HG03039 (cell line): ENCODE data around the gene SEMA6C.
"Not testable (repeated sequence)": the region's sequence is repeated elsewhere in the genome, so short reads cannot be mapped to it uniquely, and the experiment has no call there.

Experiments
- ATAC-seq: cut with Tn5 transposase; IDR thresholded peaks from one replicate; pipeline ENCODE4 v1.9.1; 2021; ENCODE audit warnings: mild to moderate bottlenecking, moderate library complexity; ENCODE audit not compliant: unreplicated experiment

Gene SEMA6C

GRCh38 chr1:151130987-151131586 lies 15.3 kb downstream of the SEMA6C start:
- peak; percentile 64 for ATAC-seq

GRCh38 chr1:151128800-151129199 lies 17.6 kb downstream of the SEMA6C start:
- ATAC-seq = no peak

GRCh38 chr1:151124763-151125403 lies 21.5 kb downstream of the SEMA6C start:
- no peak for ATAC-seq

- no peak for ATAC-seq
Observed at GRCh38 chr1:151113877-151114276, 32.6 kb downstream of the SEMA6C start.

GRCh38 chr1:151108331-151108730 lies 38.1 kb downstream of the SEMA6C start:
- no peak for ATAC-seq

- ATAC-seq = no peak
Observed at GRCh38 chr1:151106894-151107293, 39.5 kb downstream of the SEMA6C start.

GRCh38 chr1:151104630-151105029 lies 41.8 kb downstream of the SEMA6C start:
- no peak for ATAC-seq

GRCh38 chr1:151098126-151098525 lies 48.3 kb downstream of the SEMA6C start:
- ATAC-seq = no peak

GRCh38 chr1:151097426-151097825 lies 49.0 kb downstream of the SEMA6C start:
- ATAC-seq = not testable (repeated sequence)

GRCh38 chr1:151085953-151086559 lies 60.4 kb downstream of the SEMA6C start:
- ATAC-seq = no peak
